Thoracic aorta (tissue), 2 donors: ENCODE measurements around the gene ACSS3. TPM values are rescaled to one million over a fixed set of nuclear protein-coding genes. Genes with fewer than 3 reads are reported as not detected.
"Not testable (repeated sequence)": the region's sequence is repeated elsewhere in the genome, so short reads cannot be mapped to it uniquely, and the experiment has no call there.

Source experiments
- ATAC-seq: fragments of 150-250 bp; one replicate; pipeline ENCODE4 v1.8.0; 2017; ENCODE audit warnings: low read depth; ENCODE audit not compliant: insufficient number of reproducible peaks, low FRiP score
- DNase-seq: peaks from one replicate; pipeline ENCODE4 v3.0.0-alpha.2; 2020; ENCODE audit warnings: low spot score
- H3K27ac ChIP-seq, 2 donors: fragments of 200-600 bp; sonication (generic); 1 replicate in 1 of 2; 2 replicates in 1 of 2; pipeline ENCODE4 v1.5.1; 2016; ENCODE audit warnings: mild to moderate bottlenecking in 2 of 2, moderate library complexity in 2 of 2
- H3K27me3 ChIP-seq: fragments of 200-600 bp; sonication (generic); replicated peaks from 2 replicates; pipeline ENCODE4 v1.6.0; 2016; ENCODE audit warnings: mild to moderate bottlenecking; ENCODE audit not compliant: insufficient read depth
- H3K36me3 ChIP-seq: fragments of 200-600 bp; sonication (generic); one replicate; pipeline ENCODE4 v1.5.1; 2016
- H3K4me1 ChIP-seq, 2 donors: fragments of 200-600 bp; sonication (generic); 1 replicate in 1 of 2; 2 replicates in 1 of 2; pipeline versions ENCODE4 v1.5.1 to v1.6.0; 2016; ENCODE audit warnings: low read depth in 2 of 2, mild to moderate bottlenecking in 1 of 2; ENCODE audit not compliant: control insufficient read depth in 1 of 2
- H3K4me3 ChIP-seq: fragments of 200-600 bp; sonication (generic); 2 replicates; pipeline ENCODE4 v1.5.1; 2016; ENCODE audit warnings: mild to moderate bottlenecking
- H3K9me3 ChIP-seq: fragments of 200-600 bp; sonication (generic); 2 replicates; pipeline ENCODE4 v1.5.1; 2016
- CTCF ChIP-seq: fragments of 200-600 bp; sonication (generic); IDR thresholded peaks from one replicate; pipeline ENCODE4 v1.5.1; 2019; ENCODE audit warnings: antibody characterized with exemption
- total RNA-seq, 2 donors: library from RNA; depleted of rRNA; stranded (reverse); fragments of >200 nt; gene quantifications; one replicate each; pipeline versions ENCODE4 v1.1.0 to v1.2.3, GENCODE V29; 2016

The ACSS3 gene
- total RNA-seq, 2 donors from 2014 or later = 16.5 to 30.0 TPM

GRCh38 chr12:81094718-81095360 lies 17.0 kb downstream of the ACSS3 start:
- no peaks in the 10 kb centered on the region for H3K9me3 ChIP-seq
- TF ChIP-seq CTCF = no peak
- no peak for ATAC-seq

GRCh38 chr12:81095501-81096232 lies 17.8 kb downstream of the ACSS3 start:
- Histone ChIP-seq H3K27me3 (no peaks in the 10 kb centered on the region), H3K9me3 (no peaks in the 10 kb centered on the region), H3K4me1 (no peaks in the 10 kb centered on the region), H3K4me3 (no peak overlapping the region), H3K36me3 (no peaks in the 10 kb centered on the region), H3K27ac (no peak overlapping the region)
- DNase-seq = no peak
- no peak for ATAC-seq
- TF ChIP-seq CTCF = no peak

More at GRCh38 chr12:81094718-81095360, 17.0 kb downstream of the ACSS3 start:
- no peak overlapping the region for H3K4me3 ChIP-seq
- no peaks in the 10 kb centered on the region for H3K27me3 ChIP-seq
- DNase-seq = no peak
- H3K27ac ChIP-seq = no peak overlapping the region
- no peaks in the 10 kb centered on the region for H3K4me1 ChIP-seq
- H3K36me3 ChIP-seq = no peaks in the 10 kb centered on the region

- ATAC-seq = no peak
- no peak for DNase-seq
- no peak for TF ChIP-seq CTCF
Measured at GRCh38 chr12:81105687-81106086, 27.8 kb downstream of the ACSS3 start.

GRCh38 chr12:81114226-81114625 lies 36.3 kb downstream of the ACSS3 start:
- no peaks in the 10 kb centered on the region for H3K9me3 ChIP-seq
- H3K27me3 ChIP-seq = no peaks in the 10 kb centered on the region
- no peak overlapping the region for H3K4me3 ChIP-seq
- peaks cover 7% of the 10 kb centered on the region for H3K36me3 ChIP-seq
- no peaks in the 10 kb centered on the region for H3K4me1 ChIP-seq
- no peak for ATAC-seq
- DNase-seq = no peak
- no peak for TF ChIP-seq CTCF
- H3K27ac ChIP-seq = no peak overlapping the region

More at GRCh38 chr12:81105687-81106086, 27.8 kb downstream of the ACSS3 start:
- H3K9me3 ChIP-seq = no peaks in the 10 kb centered on the region
- no peaks in the 10 kb centered on the region for H3K4me1 ChIP-seq
- no peak overlapping the region for H3K4me3 ChIP-seq
- H3K27ac ChIP-seq = no peak overlapping the region
- no peaks in the 10 kb centered on the region for H3K27me3 ChIP-seq
- H3K36me3 ChIP-seq = peaks cover 4% of the 10 kb centered on the region

- not testable (repeated sequence) for H3K4me3 ChIP-seq, H3K36me3 ChIP-seq, DNase-seq, H3K9me3 ChIP-seq, ATAC-seq, H3K27me3 ChIP-seq, H3K27ac ChIP-seq, H3K4me1 ChIP-seq
Measured at GRCh38 chr12:81119069-81119468, 41.2 kb downstream of the ACSS3 start.
